NCI-H748 (cell line): Measurements from ENCODE around the gene GRPEL2.
A peak's percentile ranks its signal among the peaks of the same experiment; 100 is the strongest.
"Not testable (repeated sequence)": the region's sequence is repeated elsewhere in the genome, so short reads cannot be mapped to it uniquely, and the experiment has no call there.

Experiments used
- DNase-seq: peaks from one replicate; lab custom pipeline; 2025; ENCODE audit not compliant: unreplicated experiment; lab: John Stamatoyannopoulos, UW

The GRPEL2 gene

DNA sequence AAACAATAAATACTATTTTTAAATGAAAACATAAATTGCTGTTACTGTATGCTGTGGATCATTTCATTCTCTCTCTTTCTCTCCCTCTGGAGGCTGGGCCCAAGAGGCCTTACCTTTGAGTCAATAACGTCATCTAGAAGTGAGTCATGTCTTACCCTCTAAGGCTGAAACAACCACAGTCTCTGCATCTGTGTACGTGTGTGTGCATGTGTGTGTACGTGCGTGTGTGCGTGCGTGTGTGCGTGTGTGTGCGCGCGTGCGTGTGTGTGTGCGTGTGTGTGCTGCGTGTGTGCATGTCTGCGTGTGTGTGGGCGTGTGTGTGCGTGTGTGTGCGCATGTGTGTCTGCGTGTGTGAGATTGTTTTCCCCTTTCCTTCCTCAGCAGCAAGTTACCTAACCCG, 47.4 kb downstream of the GRPEL2 start:
- DNase-seq, result no peak

DNA sequence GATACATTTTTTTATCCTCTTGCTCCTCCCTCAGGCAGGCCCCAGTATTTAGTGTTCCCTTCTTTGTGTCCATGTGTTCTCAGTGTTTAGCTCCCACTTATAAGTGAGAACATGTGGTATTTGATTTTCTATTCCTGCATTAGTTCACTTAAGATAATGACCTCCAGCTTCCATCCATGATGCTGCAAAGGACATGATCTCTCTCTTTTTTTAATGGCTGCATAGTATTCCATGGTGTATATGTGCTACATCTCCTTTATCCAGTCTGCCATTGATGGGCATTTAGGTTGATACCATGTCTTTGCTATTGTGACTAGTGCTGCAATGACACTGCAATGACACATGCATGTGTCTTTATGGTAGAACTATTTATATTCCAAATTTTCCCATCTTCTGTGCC, 49.7 kb downstream of the GRPEL2 start:
- not testable (repeated sequence) for DNase-seq

DNA sequence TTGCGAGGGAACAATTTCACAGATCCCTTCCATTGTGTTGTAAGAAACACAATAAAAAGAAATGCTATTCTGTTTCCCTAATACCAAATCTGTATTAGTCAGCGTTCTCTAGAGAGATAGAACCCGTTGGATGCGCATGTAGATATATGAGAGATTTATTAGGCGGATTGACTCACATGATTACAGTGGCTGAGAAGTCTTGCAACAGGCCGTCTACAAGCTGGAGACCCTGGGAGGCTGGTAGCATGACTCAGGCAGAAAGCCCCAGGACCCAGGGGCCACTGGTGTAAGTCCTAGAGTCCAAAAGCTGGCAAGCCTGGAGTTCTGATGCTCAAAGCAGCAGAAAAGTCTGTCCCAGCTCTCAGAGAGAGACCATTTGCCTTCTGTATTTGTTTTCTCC, 52.2 kb downstream of the GRPEL2 start:
- DNase-seq, result no peak

DNA sequence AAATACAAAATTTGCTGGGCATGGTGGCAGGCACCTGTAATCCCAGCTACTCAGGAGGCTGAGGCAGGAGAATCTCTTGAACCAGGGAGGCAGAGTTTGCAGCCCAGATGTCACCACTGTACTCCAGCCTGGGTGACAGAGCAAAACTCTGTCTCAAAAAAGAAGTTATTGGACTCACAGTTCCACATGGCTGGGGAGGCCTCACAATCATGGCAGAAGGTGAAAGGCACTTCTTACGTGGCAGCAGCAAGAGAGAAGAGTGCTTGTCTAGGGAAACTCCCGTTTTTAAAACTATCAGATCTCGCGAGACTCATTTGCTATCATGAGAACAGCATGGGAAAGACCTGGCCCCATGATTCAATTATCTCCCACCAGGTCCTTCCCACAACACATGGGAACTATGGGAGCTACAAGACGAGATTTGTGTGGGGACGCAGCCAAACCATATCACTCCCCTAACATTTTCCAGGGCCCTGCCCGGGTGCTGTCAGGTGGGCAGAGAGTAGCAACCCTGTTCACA, 53.5 kb downstream of the GRPEL2 start:
- DNase-seq, result not testable (repeated sequence)

- no peak for DNase-seq
Measured at GRCh38 chr5:149399775-149400174, 54.5 kb downstream of the GRPEL2 start.

DNA sequence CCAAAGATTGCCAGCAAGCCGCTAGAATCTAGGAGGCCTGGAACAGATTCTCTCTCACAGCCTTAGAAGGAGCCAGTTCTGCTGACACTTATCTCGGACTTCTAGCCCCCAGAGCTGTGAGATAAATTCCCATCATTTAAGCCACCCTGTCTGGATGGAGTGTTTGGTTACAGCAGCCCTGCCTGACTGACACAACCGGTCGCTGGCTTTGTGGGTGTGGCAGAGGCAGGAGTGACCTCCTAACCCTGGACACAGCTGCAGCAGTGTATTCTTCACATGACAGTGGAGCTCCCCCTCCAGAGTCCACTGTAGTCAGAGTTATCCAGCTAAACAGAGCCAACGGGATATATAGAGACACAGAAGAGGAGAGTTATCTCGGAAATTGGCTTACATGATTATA, 55.0 kb downstream of the GRPEL2 start:
- DNase-seq, result peak; percentile 34

GRCh38 chr5:149401051-149401450, 55.8 kb downstream of the GRPEL2 start:
- no peak for DNase-seq

DNA sequence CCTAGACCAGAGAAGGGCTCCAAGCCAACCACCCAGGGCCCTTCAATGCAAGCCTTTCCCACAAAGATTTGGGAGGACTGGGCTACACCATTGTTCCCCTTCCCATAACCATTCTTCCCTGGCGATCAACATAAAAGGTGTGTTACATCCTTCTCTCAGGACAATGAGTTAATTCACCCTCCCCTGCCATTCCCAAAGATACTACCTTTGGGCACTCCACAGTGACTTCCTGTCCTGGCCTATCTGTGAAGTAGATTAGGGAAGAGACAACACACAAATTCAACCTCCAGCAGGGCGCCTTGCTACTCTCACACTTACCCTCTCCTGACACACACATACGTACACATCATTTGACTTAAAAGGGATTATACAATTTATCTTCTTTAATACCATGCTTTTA, 57.0 kb downstream of the GRPEL2 start:
- DNase-seq, result no peak
